ENCODE measurements around the gene GLG1.

GLG1 gene

GRCh38 chr16:74570412-74571301, 36.3 kb downstream of the GLG1 start:
- TF ChIP-seq CTCF (IDR thresholded peaks at IDR 0.05; ENCODE audit: extremely low read depth, insufficient read depth, missing control alignments), result no peak
- no peak for DNase-seq (ENCODE audit: low spot score)
- in situ Hi-C loops (cut with MboI; ENCODE audit: low pct_unique_long_range_greater_than_20kb, low sequenced_read_pairs, unreplicated experiment), result no loop called here

GRCh38 chr16:74568961-74569631, 37.8 kb downstream of the GLG1 start:
- in situ Hi-C loops (cut with MboI; ENCODE audit: low pct_unique_long_range_greater_than_20kb, low sequenced_read_pairs, unreplicated experiment), result no loop called here
- TF ChIP-seq CTCF (IDR thresholded peaks at IDR 0.05; ENCODE audit: extremely low read depth, insufficient read depth, missing control alignments), result no peak

GRCh38 chr16:74567901-74568300, 39.0 kb downstream of the GLG1 start:
- in situ Hi-C loops (cut with MboI; ENCODE audit: low pct_unique_long_range_greater_than_20kb, low sequenced_read_pairs, unreplicated experiment), result no loop called here
- no peak for TF ChIP-seq CTCF (IDR thresholded peaks at IDR 0.05; ENCODE audit: extremely low read depth, insufficient read depth, missing control alignments)

More at GRCh38 chr16:74568961-74569631, 37.8 kb downstream of the GLG1 start:
- DNase-seq (ENCODE audit: low spot score), result no peak

GRCh38 chr16:74565378-74565777, 41.5 kb downstream of the GLG1 start:
- in situ Hi-C loops (cut with MboI; ENCODE audit: low pct_unique_long_range_greater_than_20kb, low sequenced_read_pairs, unreplicated experiment), result no loop called here
- no peak for DNase-seq (ENCODE audit: low spot score)
- TF ChIP-seq CTCF (IDR thresholded peaks at IDR 0.05; ENCODE audit: extremely low read depth, insufficient read depth, missing control alignments), result no peak

More at GRCh38 chr16:74567901-74568300, 39.0 kb downstream of the GLG1 start:
- DNase-seq (ENCODE audit: low spot score), result no peak

- no peak for DNase-seq (ENCODE audit: low spot score)
- in situ Hi-C loops (cut with MboI; ENCODE audit: low pct_unique_long_range_greater_than_20kb, low sequenced_read_pairs, unreplicated experiment), result no loop called here
- no peak for TF ChIP-seq CTCF (IDR thresholded peaks at IDR 0.05; ENCODE audit: extremely low read depth, insufficient read depth, missing control alignments)
These were observed 42.4 kb downstream of the GLG1 start for GRCh38 chr16:74564451-74564984.

- no peak for TF ChIP-seq CTCF (IDR thresholded peaks at IDR 0.05; ENCODE audit: extremely low read depth, insufficient read depth, missing control alignments)
- in situ Hi-C loops (cut with MboI; ENCODE audit: low pct_unique_long_range_greater_than_20kb, low sequenced_read_pairs, unreplicated experiment), result no loop called here
- no peak for DNase-seq (ENCODE audit: low spot score)
These were observed 43.1 kb downstream of the GLG1 start for GRCh38 chr16:74563828-74564263.

All from GM13977 (cell line).